Lower lobe of right lung (tissue), 2 donors: Measurements from ENCODE around the gene STRA6. TPM values are rescaled to one million over a fixed set of nuclear protein-coding genes. Genes with fewer than 3 reads are reported as not detected.

ENCODE experiments used
- ATAC-seq, 2 donors: fragments of 200-7000 bp; cut with Tn5 transposase; one replicate each; pipeline ENCODE4 v1.9.1; 2020 to 2022; ENCODE audit warnings: mild to moderate bottlenecking in 2 of 2, moderate library complexity in 2 of 2
- DNase-seq: peaks from one replicate; pipeline ENCODE4 v3.0.0-alpha.2; 2020
- H3K27ac ChIP-seq: fragments of 200-600 bp; one replicate; pipeline ENCODE4 v1.8.0; 2022
- H3K27me3 ChIP-seq: fragments of 200-600 bp; one replicate; pipeline ENCODE4 v1.8.0; 2022; ENCODE audit warnings: low read depth
- H3K36me3 ChIP-seq: fragments of 200-600 bp; one replicate; pipeline ENCODE4 v1.8.0; 2022; ENCODE audit warnings: mild to moderate bottlenecking
- H3K4me1 ChIP-seq: fragments of 200-600 bp; one replicate; pipeline ENCODE4 v1.8.0; 2022
- H3K4me3 ChIP-seq: fragments of 200-600 bp; one replicate; pipeline ENCODE4 v1.8.0; 2022; ENCODE audit warnings: mild to moderate bottlenecking
- H3K9me3 ChIP-seq: fragments of 200-600 bp; one replicate; pipeline ENCODE4 v1.8.0; 2022
- CTCF ChIP-seq: fragments of 200-600 bp; IDR thresholded peaks from one replicate; pipeline ENCODE4 v1.8.0; 2022; ENCODE audit warnings: antibody characterized with exemption, mild to moderate bottlenecking
- intact Hi-C: fragments of 100-400 bp; cut with DNase I; formaldehyde crosslinking; loops from one replicate; pipeline ENCODE4 v1.11.0; 2022
- total RNA-seq: library from RNA; stranded (reverse); fragmentation: NEBNext Ultra II Directional; extraction: Animal tissue kit (Norgen Biotek cat#: 25700); gene quantifications from one replicate; pipeline ENCODE4 v1.2.1, GENCODE V29; 2021
- donor health status: DM: no; HTN: yes; CAD: no; lungs with severe emphysema.

Gene STRA6
- total RNA-seq, 1 donor from 2014 or later, result not detected

- H3K36me3 ChIP-seq, result no peaks in the 10 kb centered on the region
- no peak overlapping the region for H3K27ac ChIP-seq
- no peaks in the 10 kb centered on the region for H3K9me3 ChIP-seq
- H3K4me3 ChIP-seq, result no peak overlapping the region
- TF ChIP-seq CTCF, result no peak
- H3K27me3 ChIP-seq, result peaks cover 16% of the 10 kb centered on the region
- DNase-seq (no peak), ATAC-seq (no peak)
- intact Hi-C loops, result no loop called here
- H3K4me1 ChIP-seq, result peaks cover 7% of the 10 kb centered on the region
Measured at GRCh38 chr15:74225928-74226327, 23.3 kb upstream of the STRA6 start.

GRCh38 chr15:74222240-74223119 is 19.9 kb upstream of the STRA6 start:
- ATAC-seq (no peak), DNase-seq (no peak)
- H3K9me3 ChIP-seq, result no peaks in the 10 kb centered on the region
- TF ChIP-seq CTCF, result no peak
- H3K4me1 ChIP-seq, result no peaks in the 10 kb centered on the region
- no peaks in the 10 kb centered on the region for H3K36me3 ChIP-seq
- H3K4me3 ChIP-seq, result no peak overlapping the region
- intact Hi-C loops, result no loop called here
- H3K27ac ChIP-seq, result no peak overlapping the region
- peaks cover 16% of the 10 kb centered on the region for H3K27me3 ChIP-seq

- H3K27me3 ChIP-seq, result peaks cover 16% of the 10 kb centered on the region
- no peak for ATAC-seq
- no peak overlapping the region for H3K27ac ChIP-seq
- H3K4me3 ChIP-seq, result no peak overlapping the region
- DNase-seq, result no peak
- intact Hi-C loops, result no loop called here
- no peaks in the 10 kb centered on the region for H3K36me3 ChIP-seq
- TF ChIP-seq CTCF, result no peak
- H3K9me3 ChIP-seq, result no peaks in the 10 kb centered on the region
- no peaks in the 10 kb centered on the region for H3K4me1 ChIP-seq
Measured at GRCh38 chr15:74221399-74222239, 19.0 kb upstream of the STRA6 start.

- TF ChIP-seq CTCF, result no peak
- Histone ChIP-seq H3K36me3 (no peaks in the 10 kb centered on the region), H3K27ac (no peak overlapping the region), H3K4me1 (no peaks in the 10 kb centered on the region), H3K9me3 (no peaks in the 10 kb centered on the region), H3K4me3 (no peak overlapping the region), H3K27me3 (peaks cover 16% of the 10 kb centered on the region)
- intact Hi-C loops, result no loop called here
- DNase-seq, result no peak
- no peak for ATAC-seq
Measured at GRCh38 chr15:74220475-74221248, 18.1 kb upstream of the STRA6 start.
